ENCODE results near the gene TMEM215.

The TMEM215 gene

GRCh38 chr9:32783168-32783891, at the start of gene TMEM215:
Gene TMEM215, plus strand, starts transcription at chr9:32783540. Its CDS starts 644 bp downstream, at chr9:32784184.
- no peak for TF ChIP-seq GATA2 (IDR thresholded peaks at IDR 0.05; ENCODE audit: low read depth, low read length)
- TF ChIP-seq GATA3 (IDR thresholded peaks at IDR 0.05; ENCODE audit: low read depth, low read length), result no peak

- TF ChIP-seq GATA3 (IDR thresholded peaks at IDR 0.05; ENCODE audit: low read depth, low read length) (no peak), GATA2 (IDR thresholded peaks at IDR 0.05; ENCODE audit: low read depth, low read length) (no peak)
These were observed 47.9 kb upstream of the TMEM215 start for GRCh38 chr9:32735476-32735875.

GRCh38 chr9:32737378-32737777, 46.0 kb upstream of the TMEM215 start:
- TF ChIP-seq GATA2 (IDR thresholded peaks at IDR 0.05; ENCODE audit: low read depth, low read length) (peak; percentile 53; the same call in 1 of the 2 replicates), GATA3 (IDR thresholded peaks at IDR 0.05; ENCODE audit: low read depth, low read length) (no peak)

GRCh38 chr9:32738501-32739172, 44.7 kb upstream of the TMEM215 start:
- TF ChIP-seq GATA2 (IDR thresholded peaks at IDR 0.05; ENCODE audit: low read depth, low read length), result no peak
- TF ChIP-seq GATA3 (IDR thresholded peaks at IDR 0.05; ENCODE audit: low read depth, low read length), result no peak

- TF ChIP-seq GATA3 (IDR thresholded peaks at IDR 0.05; ENCODE audit: low read depth, low read length) (no peak), GATA2 (IDR thresholded peaks at IDR 0.05; ENCODE audit: low read depth, low read length) (no peak)
These were observed 41.6 kb upstream of the TMEM215 start for GRCh38 chr9:32741706-32742105.

- TF ChIP-seq GATA2 (IDR thresholded peaks at IDR 0.05; ENCODE audit: low read depth, low read length), result no peak
- TF ChIP-seq GATA3 (IDR thresholded peaks at IDR 0.05; ENCODE audit: low read depth, low read length), result no peak
These were observed 41.0 kb upstream of the TMEM215 start for GRCh38 chr9:32742296-32742695.

GRCh38 chr9:32748013-32748412, 35.3 kb upstream of the TMEM215 start:
- TF ChIP-seq GATA2 (IDR thresholded peaks at IDR 0.05; ENCODE audit: low read depth, low read length), result no peak
- TF ChIP-seq GATA3 (IDR thresholded peaks at IDR 0.05; ENCODE audit: low read depth, low read length), result no peak

- TF ChIP-seq GATA3 (IDR thresholded peaks at IDR 0.05; ENCODE audit: low read depth, low read length), result no peak
- TF ChIP-seq GATA2 (IDR thresholded peaks at IDR 0.05; ENCODE audit: low read depth, low read length), result no peak
These were observed 27.6 kb upstream of the TMEM215 start for GRCh38 chr9:32755730-32756129.

- no peak for TF ChIP-seq GATA3 (IDR thresholded peaks at IDR 0.05; ENCODE audit: low read depth, low read length)
- no peak for TF ChIP-seq GATA2 (IDR thresholded peaks at IDR 0.05; ENCODE audit: low read depth, low read length)
These were observed 19.2 kb upstream of the TMEM215 start for GRCh38 chr9:32764139-32764538.

- TF ChIP-seq GATA3 (IDR thresholded peaks at IDR 0.05; ENCODE audit: low read depth, low read length) (no peak), GATA2 (IDR thresholded peaks at IDR 0.05; ENCODE audit: low read depth, low read length) (no peak)
These were observed 8.1 kb upstream of the TMEM215 start for GRCh38 chr9:32775283-32775682.

GRCh38 chr9:32776201-32776600, 7.1 kb upstream of the TMEM215 start:
- TF ChIP-seq GATA2 (IDR thresholded peaks at IDR 0.05; ENCODE audit: low read depth, low read length) (peak; percentile 84), GATA3 (IDR thresholded peaks at IDR 0.05; ENCODE audit: low read depth, low read length) (peak; percentile 76)

GRCh38 chr9:32782476-32783167, 718 bp upstream of the TMEM215 start:
- TF ChIP-seq GATA3 (IDR thresholded peaks at IDR 0.05; ENCODE audit: low read depth, low read length) (no peak), GATA2 (IDR thresholded peaks at IDR 0.05; ENCODE audit: low read depth, low read length) (no peak)

- TF ChIP-seq GATA2 (IDR thresholded peaks at IDR 0.05; ENCODE audit: low read depth, low read length) (no peak), GATA3 (IDR thresholded peaks at IDR 0.05; ENCODE audit: low read depth, low read length) (no peak)
These were observed 4.5 kb downstream of the TMEM215 start for GRCh38 chr9:32787816-32788215.

- TF ChIP-seq GATA2 (IDR thresholded peaks at IDR 0.05; ENCODE audit: low read depth, low read length) (no peak), GATA3 (IDR thresholded peaks at IDR 0.05; ENCODE audit: low read depth, low read length) (no peak)
These were observed 18.2 kb downstream of the TMEM215 start for GRCh38 chr9:32801530-32801929.
